ENCODE results near the gene KCNQ1.
A peak's percentile ranks its signal among the peaks of the same experiment; 100 is the strongest.

The KCNQ1 gene

GRCh38 chr11:2870969-2871680 is 426.3 kb downstream of the KCNQ1 start:
- no peak for DNase-seq

- DNase-seq, result no peak
Observed at GRCh38 chr11:2874963-2875362, 430.2 kb downstream of the KCNQ1 start.

GRCh38 chr11:2877474-2877873 is 432.7 kb downstream of the KCNQ1 start:
- no peak for DNase-seq

GRCh38 chr11:2878782-2879181 is 434.0 kb downstream of the KCNQ1 start:
- DNase-seq, result no peak

- no peak for DNase-seq
Observed at GRCh38 chr11:2880646-2881045, 435.8 kb downstream of the KCNQ1 start.

- no peak for DNase-seq
Observed at GRCh38 chr11:2881076-2881980, 436.5 kb downstream of the KCNQ1 start.

- DNase-seq, result no peak
Observed at GRCh38 chr11:2881981-2882375, 437.2 kb downstream of the KCNQ1 start.

- no peak for DNase-seq
Observed at GRCh38 chr11:2882396-2883110, 437.7 kb downstream of the KCNQ1 start.

GRCh38 chr11:2883640-2883978 is 438.8 kb downstream of the KCNQ1 start:
- no peak for DNase-seq

GRCh38 chr11:2883979-2884815 is 439.4 kb downstream of the KCNQ1 start:
- peak; percentile 70 for DNase-seq

- peak; percentile 72 for DNase-seq
Observed at GRCh38 chr11:2885017-2885677, 440.3 kb downstream of the KCNQ1 start.

GRCh38 chr11:2885678-2886081 is 440.9 kb downstream of the KCNQ1 start, which contains the start of gene CDKN1C:
Gene CDKN1C, minus strand, starts transcription at chr11:2885775. Its CDS starts 319 bp downstream, at chr11:2885456.
- DNase-seq, result peak; percentile 96

- peak; percentile 83 for DNase-seq
Observed at GRCh38 chr11:2886191-2886894, 441.5 kb downstream of the KCNQ1 start.

GRCh38 chr11:2886936-2887335 is 442.1 kb downstream of the KCNQ1 start:
- DNase-seq, result no peak

GRCh38 chr11:2887515-2888195 is 442.8 kb downstream of the KCNQ1 start:
- DNase-seq, result no peak

- DNase-seq, result peak; percentile 92
Observed at GRCh38 chr11:2888266-2888968, 443.6 kb downstream of the KCNQ1 start.

- no peak for DNase-seq
Observed at GRCh38 chr11:2889362-2890273, 444.8 kb downstream of the KCNQ1 start.

- DNase-seq, result peak; percentile 93
Observed at GRCh38 chr11:2890466-2891294, 445.9 kb downstream of the KCNQ1 start.

Data from right hindlimb (tissue), 1 donor.